ENCODE measurements around the gene DIAPH3. TPM values are rescaled to one million over a fixed set of nuclear protein-coding genes. Genes with fewer than 3 reads are reported as not detected.

The DIAPH3 gene
- total RNA-seq, 1 donor from 2014 or later, result 24.1 TPM

DNA sequence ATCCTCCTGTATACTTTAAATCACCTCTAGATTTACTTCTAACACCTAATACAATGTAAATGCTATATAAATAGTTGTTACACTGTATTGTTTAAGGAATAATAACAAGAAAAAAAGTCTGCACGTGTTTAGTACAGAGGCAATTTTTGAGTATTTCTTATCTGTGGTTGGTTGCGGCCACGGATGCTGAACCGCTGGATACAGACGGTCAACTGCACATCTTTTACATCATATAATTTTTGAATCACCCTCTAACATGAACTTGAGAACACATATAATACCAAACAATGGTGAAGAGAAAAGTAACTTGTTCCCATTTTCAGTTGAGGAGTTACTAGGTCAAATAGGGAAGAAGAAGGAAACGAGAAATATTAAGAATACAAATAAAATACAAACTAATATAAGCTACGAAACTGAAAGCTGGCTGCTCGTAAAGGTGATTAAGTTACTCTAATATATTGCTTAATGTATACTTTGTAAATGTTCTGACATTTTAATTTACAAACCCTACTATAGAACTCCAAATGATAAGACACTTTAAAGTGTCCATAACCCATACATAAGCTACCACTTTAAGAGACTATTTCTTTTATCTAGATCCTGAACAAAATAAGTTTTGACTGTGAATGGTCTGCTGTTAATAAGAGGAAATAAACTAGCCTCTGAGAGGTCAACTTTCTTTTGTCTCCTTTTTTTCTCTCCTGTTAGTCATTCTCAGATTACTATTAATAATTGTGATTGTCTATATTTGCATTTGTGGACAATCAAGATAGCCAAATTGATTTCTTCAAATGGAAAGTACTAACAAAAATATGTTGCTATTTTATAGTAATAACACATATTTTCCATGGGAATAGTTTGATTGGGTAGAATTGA lies 457.4 kb downstream of the DIAPH3 start:
- H3K27me3 Mint-ChIP-seq (ENCODE audit: low read depth), result no peaks in the 10 kb centered on the region
- no peaks in the 10 kb centered on the region for H3K4me1 Mint-ChIP-seq (ENCODE audit: low read depth)
- H3K4me3 Mint-ChIP-seq (ENCODE audit: unreplicated experiment), result no peak overlapping the region
- H3K27ac Mint-ChIP-seq (ENCODE audit: unreplicated experiment), result no peak overlapping the region
- TF ChIP-seq, protein P1, sequence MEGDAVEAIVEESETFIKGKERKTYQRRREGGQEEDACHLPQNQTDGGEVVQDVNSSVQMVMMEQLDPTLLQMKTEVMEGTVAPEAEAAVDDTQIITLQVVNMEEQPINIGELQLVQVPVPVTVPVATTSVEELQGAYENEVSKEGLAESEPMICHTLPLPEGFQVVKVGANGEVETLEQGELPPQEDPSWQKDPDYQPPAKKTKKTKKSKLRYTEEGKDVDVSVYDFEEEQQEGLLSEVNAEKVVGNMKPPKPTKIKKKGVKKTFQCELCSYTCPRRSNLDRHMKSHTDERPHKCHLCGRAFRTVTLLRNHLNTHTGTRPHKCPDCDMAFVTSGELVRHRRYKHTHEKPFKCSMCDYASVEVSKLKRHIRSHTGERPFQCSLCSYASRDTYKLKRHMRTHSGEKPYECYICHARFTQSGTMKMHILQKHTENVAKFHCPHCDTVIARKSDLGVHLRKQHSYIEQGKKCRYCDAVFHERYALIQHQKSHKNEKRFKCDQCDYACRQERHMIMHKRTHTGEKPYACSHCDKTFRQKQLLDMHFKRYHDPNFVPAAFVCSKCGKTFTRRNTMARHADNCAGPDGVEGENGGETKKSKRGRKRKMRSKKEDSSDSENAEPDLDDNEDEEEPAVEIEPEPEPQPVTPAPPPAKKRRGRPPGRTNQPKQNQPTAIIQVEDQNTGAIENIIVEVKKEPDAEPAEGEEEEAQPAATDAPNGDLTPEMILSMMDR (IDR thresholded peaks at IDR 0.05), result no peak
- DNase-seq (ENCODE audit: low spot score), result no peak
- no peaks in the 10 kb centered on the region for H3K9me3 Mint-ChIP-seq (ENCODE audit: low read depth)
- no peaks in the 10 kb centered on the region for H3K36me3 Mint-ChIP-seq (ENCODE audit: low read depth)

DNA sequence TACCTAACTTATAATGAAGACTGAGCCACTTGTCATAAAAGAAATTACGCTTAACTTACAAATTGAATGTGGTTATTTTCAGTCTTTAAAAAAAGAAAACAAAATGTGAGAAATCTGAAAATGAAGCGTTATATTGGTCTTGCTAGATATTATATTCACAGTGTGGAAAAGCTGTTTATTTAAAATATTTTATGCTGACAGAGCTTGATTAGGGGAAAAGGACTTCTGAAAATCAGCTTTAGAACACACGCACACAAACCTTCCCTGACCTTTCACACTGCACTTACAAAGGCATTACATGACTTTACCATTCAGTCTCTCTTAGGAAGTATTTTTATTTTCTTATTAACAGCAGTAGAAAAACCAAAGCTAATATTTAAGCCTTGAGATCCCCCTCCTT lies 461.5 kb downstream of the DIAPH3 start:
- TF ChIP-seq, protein P1 (IDR thresholded peaks at IDR 0.05), result no peak

DNA sequence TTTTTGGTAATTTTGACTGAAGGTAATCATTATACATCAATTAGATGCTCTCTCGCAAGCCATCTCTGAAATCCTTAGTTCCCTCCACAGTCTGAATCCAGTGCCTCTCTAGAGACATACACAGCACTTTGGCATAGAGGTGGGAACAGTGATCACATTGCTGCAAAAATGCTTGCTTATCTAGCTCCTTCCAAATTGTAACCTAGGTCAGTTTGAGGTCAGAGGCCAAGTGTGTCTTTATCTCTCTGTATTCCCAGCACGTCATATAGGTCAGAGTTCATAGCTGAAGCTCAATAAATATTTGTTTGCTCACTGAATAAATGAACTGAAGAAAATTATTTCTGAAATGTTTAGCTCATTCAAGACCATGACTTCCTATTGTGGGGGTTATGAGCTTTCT lies 462.5 kb downstream of the DIAPH3 start:
- Mint-ChIP-seq H3K36me3 (ENCODE audit: low read depth) (no peaks in the 10 kb centered on the region), H3K4me3 (ENCODE audit: unreplicated experiment) (no peak overlapping the region), H3K27ac (ENCODE audit: unreplicated experiment) (no peak overlapping the region), H3K4me1 (ENCODE audit: low read depth) (peaks cover 5% of the 10 kb centered on the region), H3K9me3 (ENCODE audit: low read depth) (no peaks in the 10 kb centered on the region), H3K27me3 (ENCODE audit: low read depth) (no peaks in the 10 kb centered on the region)
- TF ChIP-seq, protein P1 (IDR thresholded peaks at IDR 0.05), result no peak
- no peak for DNase-seq (ENCODE audit: low spot score)

More for the DNA sequence above, 461.5 kb downstream of the DIAPH3 start:
- Mint-ChIP-seq H3K4me3 (ENCODE audit: unreplicated experiment) (no peak overlapping the region), H3K36me3 (ENCODE audit: low read depth) (no peaks in the 10 kb centered on the region), H3K27ac (ENCODE audit: unreplicated experiment) (no peak overlapping the region), H3K4me1 (ENCODE audit: low read depth) (peaks cover 5% of the 10 kb centered on the region), H3K27me3 (ENCODE audit: low read depth) (no peaks in the 10 kb centered on the region), H3K9me3 (ENCODE audit: low read depth) (no peaks in the 10 kb centered on the region)
- DNase-seq (ENCODE audit: low spot score), result no peak

DNA sequence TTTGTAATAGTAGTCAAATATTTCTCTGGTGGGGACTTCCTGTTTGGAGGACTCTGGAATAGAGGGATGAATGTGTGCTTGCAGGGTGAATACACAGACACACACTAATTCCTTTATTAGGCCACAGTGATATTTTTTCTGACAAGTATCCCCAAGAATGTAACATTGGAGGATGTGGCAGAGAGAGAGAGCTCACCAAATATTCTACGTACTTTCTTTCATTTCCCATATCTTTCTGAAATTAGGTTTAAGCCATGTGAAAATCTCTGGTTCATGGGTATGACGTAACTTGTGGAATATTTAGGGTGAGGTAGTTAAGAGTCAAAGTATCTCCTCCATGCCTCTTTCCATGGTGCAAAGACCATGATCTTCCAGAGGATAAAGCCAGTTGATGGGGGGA lies 463.4 kb downstream of the DIAPH3 start:
- Mint-ChIP-seq H3K27ac (ENCODE audit: unreplicated experiment) (no peak overlapping the region), H3K4me3 (ENCODE audit: unreplicated experiment) (no peak overlapping the region), H3K9me3 (ENCODE audit: low read depth) (no peaks in the 10 kb centered on the region), H3K27me3 (ENCODE audit: low read depth) (no peaks in the 10 kb centered on the region), H3K4me1 (ENCODE audit: low read depth) (peaks cover 5% of the 10 kb centered on the region), H3K36me3 (ENCODE audit: low read depth) (no peaks in the 10 kb centered on the region)
- DNase-seq (ENCODE audit: low spot score), result no peak
- TF ChIP-seq, protein P1 (IDR thresholded peaks at IDR 0.05), result no peak

DNA sequence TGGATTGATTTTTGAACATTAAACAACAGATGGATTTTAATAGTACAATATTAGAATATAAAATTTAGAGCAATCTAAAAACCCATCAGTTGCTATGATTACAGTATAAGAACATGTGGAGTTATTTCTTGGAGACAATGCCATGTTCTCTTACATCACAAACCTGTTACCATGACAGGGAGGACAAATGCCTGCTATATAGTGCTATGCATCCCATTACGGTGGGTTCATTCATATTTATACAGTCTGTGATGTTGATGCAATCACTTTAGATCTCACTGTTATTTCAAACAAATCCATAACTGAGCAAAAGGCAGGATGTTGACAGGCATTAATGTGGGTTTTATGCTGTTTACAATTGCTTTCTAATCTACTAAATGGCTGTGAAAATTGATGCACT lies 467.5 kb downstream of the DIAPH3 start:
- no peaks in the 10 kb centered on the region for H3K36me3 Mint-ChIP-seq (ENCODE audit: low read depth)
- H3K4me3 Mint-ChIP-seq (ENCODE audit: unreplicated experiment), result no peak overlapping the region
- TF ChIP-seq, protein P1 (IDR thresholded peaks at IDR 0.05), result no peak
- no peak overlapping the region for H3K27ac Mint-ChIP-seq (ENCODE audit: unreplicated experiment)
- no peaks in the 10 kb centered on the region for H3K9me3 Mint-ChIP-seq (ENCODE audit: low read depth)
- H3K27me3 Mint-ChIP-seq (ENCODE audit: low read depth), result no peaks in the 10 kb centered on the region
- peaks cover 21% of the 10 kb centered on the region for H3K4me1 Mint-ChIP-seq (ENCODE audit: low read depth)
- DNase-seq (ENCODE audit: low spot score), result no peak

All from chondrocyte (in vitro differentiated cells).